Measurements from ENCODE around the gene SPEG.

DNA sequence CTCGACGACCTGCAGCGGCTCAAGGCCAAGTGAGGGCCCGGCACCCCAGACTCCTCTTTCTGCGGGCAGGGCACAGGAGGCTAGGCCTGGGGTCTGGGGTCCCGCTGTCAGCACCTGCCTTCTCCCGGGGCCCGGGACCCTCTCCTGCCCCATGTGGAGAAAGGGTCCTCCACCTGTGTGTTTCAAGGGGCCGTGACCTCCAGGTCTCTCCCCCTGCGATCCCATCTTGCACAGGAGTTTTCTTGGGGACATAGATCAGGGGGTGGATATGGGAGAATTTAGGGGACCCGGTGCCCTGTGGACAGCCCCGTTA, 15.7 kb upstream of the SPEG start:
- TF ChIP-seq, protein P1, sequence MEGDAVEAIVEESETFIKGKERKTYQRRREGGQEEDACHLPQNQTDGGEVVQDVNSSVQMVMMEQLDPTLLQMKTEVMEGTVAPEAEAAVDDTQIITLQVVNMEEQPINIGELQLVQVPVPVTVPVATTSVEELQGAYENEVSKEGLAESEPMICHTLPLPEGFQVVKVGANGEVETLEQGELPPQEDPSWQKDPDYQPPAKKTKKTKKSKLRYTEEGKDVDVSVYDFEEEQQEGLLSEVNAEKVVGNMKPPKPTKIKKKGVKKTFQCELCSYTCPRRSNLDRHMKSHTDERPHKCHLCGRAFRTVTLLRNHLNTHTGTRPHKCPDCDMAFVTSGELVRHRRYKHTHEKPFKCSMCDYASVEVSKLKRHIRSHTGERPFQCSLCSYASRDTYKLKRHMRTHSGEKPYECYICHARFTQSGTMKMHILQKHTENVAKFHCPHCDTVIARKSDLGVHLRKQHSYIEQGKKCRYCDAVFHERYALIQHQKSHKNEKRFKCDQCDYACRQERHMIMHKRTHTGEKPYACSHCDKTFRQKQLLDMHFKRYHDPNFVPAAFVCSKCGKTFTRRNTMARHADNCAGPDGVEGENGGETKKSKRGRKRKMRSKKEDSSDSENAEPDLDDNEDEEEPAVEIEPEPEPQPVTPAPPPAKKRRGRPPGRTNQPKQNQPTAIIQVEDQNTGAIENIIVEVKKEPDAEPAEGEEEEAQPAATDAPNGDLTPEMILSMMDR (conservative IDR thresholded peaks at IDR 0.05; ENCODE audit: low read length) = no peak
- TF ChIP-seq EZH2phosphoT487 (IDR thresholded peaks at IDR 0.05; ENCODE audit: borderline replicate concordance, low read depth, low read length) = no peak
